Mesodermal cell (in vitro differentiated cells): ENCODE results near the gene EIF2D.
A peak's percentile ranks its signal among the peaks of the same experiment; 100 is the strongest.

Experiments
- H3K27ac ChIP-seq: 2 replicates; pipeline ENCODE4 v1.7.0; 2013; ENCODE audit warnings: mild to moderate bottlenecking, low read depth, low read length, moderate library complexity; ENCODE audit not compliant: severe bottlenecking
- H3K36me3 ChIP-seq: 2 replicates; pipeline ENCODE4 v1.7.1; 2013; ENCODE audit warnings: mild to moderate bottlenecking, low read length, moderate library complexity; ENCODE audit not compliant: control insufficient read depth, insufficient read depth
- H3K4me1 ChIP-seq: one replicate; pipeline ENCODE4 v1.7.1; 2013; ENCODE audit warnings: mild to moderate bottlenecking, low read length; ENCODE audit not compliant: insufficient read depth, control insufficient read depth, poor library complexity, severe bottlenecking
- H3K4me3 ChIP-seq: 2 replicates; pipeline ENCODE4 v1.7.0; 2013; ENCODE audit warnings: low read length, control low read depth, mild to moderate bottlenecking; ENCODE audit not compliant: insufficient read depth, poor library complexity, severe bottlenecking; ENCODE audit errors: extremely low read depth
- H3K9me3 ChIP-seq: 2 replicates; pipeline ENCODE4 v1.7.1; 2013; ENCODE audit warnings: mild to moderate bottlenecking, low read length, moderate library complexity; ENCODE audit not compliant: control insufficient read depth
- WGBS, 2 experiments: methylation state at CpG; one replicate each; pipeline ENCODE4 v1.1.5; 2013; ENCODE audit warnings: missing lambda C conversion rate in 2 of 2; ENCODE audit not compliant: insufficient coverage in 2 of 2; 5-methylcytosine and 5-hydroxymethylcytosine counted together

The EIF2D gene

GRCh38 chr1:206556750-206557635 lies 55.3 kb downstream of the EIF2D start:
- peak overlapping the region; percentile 47 for H3K4me3 ChIP-seq
- 1 to 2% methylated on average over 48 to 55 of the region's 67 CpGs for WGBS, 2 experiments
- H3K27ac ChIP-seq, result no peak overlapping the region
- H3K4me1 ChIP-seq, result peaks cover 33% of the 10 kb centered on the region
- no peaks in the 10 kb centered on the region for H3K9me3 ChIP-seq
- H3K36me3 ChIP-seq, result no peaks in the 10 kb centered on the region

GRCh38 chr1:206556047-206556749 lies 56.1 kb downstream of the EIF2D start:
- Histone ChIP-seq H3K4me1 (peaks cover 33% of the 10 kb centered on the region), H3K36me3 (no peaks in the 10 kb centered on the region), H3K27ac (no peak overlapping the region), H3K4me3 (peak overlapping the region; percentile 47), H3K9me3 (no peaks in the 10 kb centered on the region)
- 95% methylated on average over 4 to 7 of the region's 7 CpGs for WGBS, 2 experiments

- H3K36me3 ChIP-seq, result no peaks in the 10 kb centered on the region
- H3K27ac ChIP-seq, result no peak overlapping the region
- H3K9me3 ChIP-seq, result no peaks in the 10 kb centered on the region
- WGBS, 2 experiments, result 28 to 80% methylated on average over 4 to 7 of the region's 10 CpGs
- no peak overlapping the region for H3K4me3 ChIP-seq
- peaks cover 33% of the 10 kb centered on the region for H3K4me1 ChIP-seq
Measured at GRCh38 chr1:206555473-206555935, 56.8 kb downstream of the EIF2D start.

- H3K36me3 ChIP-seq, result no peaks in the 10 kb centered on the region
- no peaks in the 10 kb centered on the region for H3K9me3 ChIP-seq
- no peak overlapping the region for H3K4me3 ChIP-seq
- 100% methylated on average over 1 of the region's 1 CpG for WGBS, 2 experiments
- no peak overlapping the region for H3K27ac ChIP-seq
- H3K4me1 ChIP-seq, result peaks cover 29% of the 10 kb centered on the region
Measured at GRCh38 chr1:206554701-206555472, 57.4 kb downstream of the EIF2D start.

GRCh38 chr1:206554211-206554610 lies 58.1 kb downstream of the EIF2D start:
- Histone ChIP-seq H3K27ac (no peak overlapping the region), H3K36me3 (no peaks in the 10 kb centered on the region), H3K4me1 (peaks cover 26% of the 10 kb centered on the region), H3K4me3 (no peak overlapping the region), H3K9me3 (no peaks in the 10 kb centered on the region)
- 90 to 91% methylated on average over 3 of the region's 3 CpGs for WGBS, 2 experiments

- Histone ChIP-seq H3K4me1 (peaks cover 15% of the 10 kb centered on the region), H3K27ac (no peak overlapping the region), H3K36me3 (no peaks in the 10 kb centered on the region), H3K9me3 (no peaks in the 10 kb centered on the region), H3K4me3 (no peak overlapping the region)
- WGBS, 2 experiments, result 84 to 92% methylated on average over 2 to 3 of the region's 3 CpGs
Measured at GRCh38 chr1:206551986-206552326, 60.3 kb downstream of the EIF2D start.

GRCh38 chr1:206551296-206551985 lies 60.8 kb downstream of the EIF2D start:
- H3K27ac ChIP-seq, result no peak overlapping the region
- WGBS, 2 experiments, result 89 to 98% methylated on average over 8 to 9 of the region's 9 CpGs
- H3K9me3 ChIP-seq, result no peaks in the 10 kb centered on the region
- H3K4me3 ChIP-seq, result no peak overlapping the region
- peaks cover 10% of the 10 kb centered on the region for H3K4me1 ChIP-seq
- H3K36me3 ChIP-seq, result no peaks in the 10 kb centered on the region

- Histone ChIP-seq H3K9me3 (no peaks in the 10 kb centered on the region), H3K4me3 (no peak overlapping the region), H3K27ac (no peak overlapping the region), H3K36me3 (no peaks in the 10 kb centered on the region), H3K4me1 (peaks cover 4% of the 10 kb centered on the region)
- 92 to 100% methylated on average over 1 of the region's 2 CpGs for WGBS, 2 experiments
Measured at GRCh38 chr1:206550446-206550845, 61.8 kb downstream of the EIF2D start.

- Histone ChIP-seq H3K4me1 (no peaks in the 10 kb centered on the region), H3K4me3 (no peak overlapping the region), H3K27ac (no peak overlapping the region), H3K36me3 (no peaks in the 10 kb centered on the region), H3K9me3 (no peaks in the 10 kb centered on the region)
- WGBS, 2 experiments, result 59 to 81% methylated on average over 4 to 6 of the region's 7 CpGs
Measured at GRCh38 chr1:206547104-206547503, 65.2 kb downstream of the EIF2D start.

GRCh38 chr1:206545351-206545750 lies 66.9 kb downstream of the EIF2D start:
- no peak overlapping the region for H3K27ac ChIP-seq
- no peaks in the 10 kb centered on the region for H3K4me1 ChIP-seq
- H3K4me3 ChIP-seq, result no peak overlapping the region
- WGBS, 2 experiments, result no CpG with 5 or more reads among the region's 1 CpG
- no peaks in the 10 kb centered on the region for H3K36me3 ChIP-seq
- no peaks in the 10 kb centered on the region for H3K9me3 ChIP-seq
